A549 (cell line): ENCODE results near the gene KCNG3. TPM values are rescaled to one million over a fixed set of nuclear protein-coding genes. Genes with fewer than 3 reads are reported as not detected.
A peak's percentile ranks its signal among the peaks of the same experiment; 100 is the strongest.

ENCODE experiments used
- ATAC-seq, 2 experiments: fragments of 200-7000 bp in 1 of 2; fragments of >200 bp in 1 of 2; cut with Nextera tagmentation in 1 of 2; cut with Tn5 transposase in 1 of 2; 3 replicates each; pipeline versions ENCODE4 v1.8.0 to v1.9.1; 2018 to 2020; ENCODE audit warnings: mild to moderate bottlenecking in 1 of 2, moderate library complexity in 1 of 2
- CTCF ChIA-PET: fragments of 300-600 bp; sonication (Branson Sonifier 250); formaldehyde crosslinking; extraction: SDS; loops from one replicate; lab custom pipeline; 2021; ENCODE audit warnings: antibody characterized with exemption, inconsistent platforms; lab: Yijun Ruan, JAX
- POLR2A ChIA-PET: fragments of 350-600 bp; formaldehyde crosslinking; extraction: SDS; loops from one replicate; lab custom pipeline; 2021; ENCODE audit warnings: antibody characterized with exemption, inconsistent platforms; lab: Yijun Ruan, JAX
- DNase-seq, 2 experiments: peaks; one replicate each; pipeline versions ENCODE4 v3.0.0 to v3.0.0-alpha.2; 2011 to 2016; ENCODE audit warnings: low read depth in 1 of 2, low spot score in 1 of 2
- FAIRE-seq: peaks from 2 replicates; lab custom pipeline; 2011; peaks lifted over from hg19 to GRCh38; lab: Jason Lieb, UNC
- H3K27ac ChIP-seq, 2 experiments: fragments of >200 bp; sonication (Bioruptor Twin); formaldehyde crosslinking; 3 replicates each; pipeline ENCODE4 v1.5.1; 2016 to 2017
- H3K4me1 ChIP-seq: fragments of >200 bp; sonication (Bioruptor Twin); formaldehyde crosslinking; 3 replicates; pipeline ENCODE4 v1.6.1; 2016
- H3K4me2 ChIP-seq: fragments of >200 bp; sonication (Bioruptor Twin); formaldehyde crosslinking; 3 replicates; pipeline ENCODE4 v1.6.1; 2016
- H3K4me3 ChIP-seq: fragments of >200 bp; sonication (Bioruptor Twin); formaldehyde crosslinking; 3 replicates; pipeline ENCODE4 v1.5.1; 2016
- H3K9me3 ChIP-seq: fragments of >200 bp; sonication (Bioruptor Twin); formaldehyde crosslinking; 3 replicates; pipeline ENCODE4 v1.6.1; 2016
- CBX2 ChIP-seq: fragments of 200-600 bp; sonication (generic); IDR thresholded peaks from 2 replicates; pipeline ENCODE4 v1.6.1; 2016; ENCODE audit warnings: low read depth, mild to moderate bottlenecking, borderline replicate concordance
- CHD4 ChIP-seq: fragments of 200-600 bp; sonication (generic); IDR thresholded peaks from 2 replicates; pipeline ENCODE4 v1.6.1; 2016; ENCODE audit warnings: antibody characterized with exemption, mild to moderate bottlenecking, borderline replicate concordance
- EP300 ChIP-seq, 2 experiments: fragments of >200 bp; sonication (Bioruptor Twin); formaldehyde crosslinking; IDR thresholded peaks; 2 replicates in 1 of 2; 3 replicates in 1 of 2; pipeline ENCODE4 v1.6.1; 2016 to 2017
- FOSB ChIP-seq: fragments of 250-450 bp; sonication (Bioruptor Pico); IDR thresholded peaks from 2 replicates; pipeline ENCODE4 v1.5.0; 2020; ENCODE audit warnings: mild to moderate bottlenecking, moderate library complexity
- FOXS1 ChIP-seq: fragments of 250-450 bp; sonication (Bioruptor Pico); IDR thresholded peaks from 2 replicates; pipeline ENCODE4 v1.5.0; 2020; ENCODE audit warnings: mild to moderate bottlenecking, moderate library complexity
- MAFK ChIP-seq: fragments of 450-650 bp; IDR thresholded peaks from 2 replicates; pipeline ENCODE4 v1.6.1; 2014; ENCODE audit not compliant: partially characterized antibody
- MAZ ChIP-seq: fragments of 150-350 bp; IDR thresholded peaks from 2 replicates; pipeline ENCODE4 v1.6.1; 2014; ENCODE audit warnings: antibody characterized with exemption, low read depth, low read length, borderline replicate concordance
- NFE2L2 ChIP-seq: fragments of 150-350 bp; conservative IDR thresholded peaks from 2 replicates; pipeline ENCODE4 v1.6.1; 2014; ENCODE audit warnings: low read length
- PHF8 ChIP-seq: fragments of 200-600 bp; sonication (generic); IDR thresholded peaks from 2 replicates; pipeline ENCODE4 v1.6.1; 2016; ENCODE audit warnings: low read depth, mild to moderate bottlenecking, antibody characterized with exemption, moderate library complexity, borderline replicate concordance
- POLR2A ChIP-seq: IDR thresholded peaks from 2 replicates; pipeline ENCODE4 v1.6.1; 2012; ENCODE audit warnings: mild to moderate bottlenecking, low read length
- RAD21 ChIP-seq, 2 experiments: fragments of >200 bp in 1 of 2; sonication (Bioruptor Twin) in 1 of 2; formaldehyde crosslinking in 1 of 2; IDR thresholded peaks in 1 of 2; conservative IDR thresholded peaks in 1 of 2; 2 replicates in 1 of 2; 3 replicates in 1 of 2; pipeline ENCODE4 v1.6.1; 2012 to 2018; ENCODE audit warnings: inconsistent platforms in 1 of 2
- RCOR1 ChIP-seq: fragments of 150-350 bp; IDR thresholded peaks from 2 replicates; pipeline ENCODE4 v1.6.1; 2014; ENCODE audit warnings: antibody characterized with exemption, low read length, low read depth
- ZC3H11A ChIP-seq: fragments of 450-650 bp; IDR thresholded peaks from 2 replicates; pipeline ENCODE4 v1.6.1; 2014; ENCODE audit warnings: antibody characterized with exemption, mild to moderate bottlenecking
- ZNF302 ChIP-seq: fragments of 250-450 bp; sonication (Bioruptor Pico); IDR thresholded peaks from 2 replicates; pipeline ENCODE4 v1.9.0; 2021; ENCODE audit warnings: inconsistent platforms, mild to moderate bottlenecking, moderate library complexity
- WGBS: methylation state at CpG from one replicate; pipeline ENCODE4 v1.1.6; 2017; ENCODE audit errors: missing lambda C conversion rate; 5-methylcytosine and 5-hydroxymethylcytosine counted together
- polyA plus RNA-seq, 4 experiments: library from polyadenylated mRNA; depleted of rRNA in 3 of 4; stranded (reverse); fragments of >200 nt; fragmentation: RNase III in 1 of 4; extraction: RNeasy Plus Mini Kit Qiagen cat#74134 plus additional on column Dnase treatment in 1 of 4; gene quantifications; 2 replicates in 3 of 4; 3 replicates in 1 of 4; pipeline ENCODE4 v1.2.3, GENCODE V29; 2011 to 2017
- TF ChIP-seq, protein P1 (sequence below): IDR thresholded peaks from 2 replicates; pipeline ENCODE4 v1.6.1; 2012
- TF ChIP-seq, protein P2 (sequence below): fragments of 450-650 bp; IDR thresholded peaks from 2 replicates; pipeline ENCODE4 v1.6.1; 2014; ENCODE audit warnings: antibody characterized with exemption
- TF ChIP-seq, protein P3 (sequence below): IDR thresholded peaks from 2 replicates; pipeline ENCODE4 v1.6.1; 2012
- TF ChIP-seq, protein P4 (sequence below): fragments of 150-350 bp; IDR thresholded peaks from 2 replicates; pipeline ENCODE4 v1.6.1; 2014; ENCODE audit warnings: low read depth, mild to moderate bottlenecking, low read length
- TF ChIP-seq, protein P5 (sequence below): fragments of 250-450 bp; sonication (Bioruptor Pico); IDR thresholded peaks from 2 replicates; pipeline ENCODE4 v1.5.0; 2021; ENCODE audit warnings: mild to moderate bottlenecking, moderate library complexity, borderline replicate concordance

KCNG3 gene
- polyA plus RNA-seq, 2 of the 4 experiments (the other 2 are of a cell fraction), result 0.67 to 0.70 TPM

DNA sequence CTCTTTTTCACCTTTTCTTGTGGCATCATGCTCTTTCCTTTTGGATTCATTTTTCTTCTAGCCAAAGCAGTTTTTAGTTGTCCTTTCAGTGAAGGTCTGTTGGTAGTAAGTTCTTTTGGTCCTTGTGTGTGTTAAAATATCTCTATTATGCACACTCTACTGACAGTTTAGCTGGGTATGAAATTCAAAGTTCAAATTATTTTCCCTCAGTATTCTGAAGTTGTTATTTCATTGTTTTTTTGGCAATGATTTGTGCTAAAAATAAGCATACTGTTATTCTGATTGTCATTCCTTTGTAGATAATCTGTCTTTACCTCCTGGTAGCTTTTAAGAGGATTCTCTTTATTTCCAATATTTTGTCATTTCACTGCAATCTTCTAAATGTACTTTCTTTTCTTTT is 79.6 kb downstream of the KCNG3 start (continued):
- TF ChIP-seq, protein P1, sequence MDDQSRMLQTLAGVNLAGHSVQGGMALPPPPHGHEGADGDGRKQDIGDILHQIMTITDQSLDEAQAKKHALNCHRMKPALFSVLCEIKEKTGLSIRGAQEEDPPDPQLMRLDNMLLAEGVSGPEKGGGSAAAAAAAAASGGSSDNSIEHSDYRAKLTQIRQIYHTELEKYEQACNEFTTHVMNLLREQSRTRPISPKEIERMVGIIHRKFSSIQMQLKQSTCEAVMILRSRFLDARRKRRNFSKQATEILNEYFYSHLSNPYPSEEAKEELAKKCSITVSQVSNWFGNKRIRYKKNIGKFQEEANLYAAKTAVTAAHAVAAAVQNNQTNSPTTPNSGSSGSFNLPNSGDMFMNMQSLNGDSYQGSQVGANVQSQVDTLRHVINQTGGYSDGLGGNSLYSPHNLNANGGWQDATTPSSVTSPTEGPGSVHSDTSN, result no peak
- no peak for TF ChIP-seq RCOR1
- TF ChIP-seq, protein P2, sequence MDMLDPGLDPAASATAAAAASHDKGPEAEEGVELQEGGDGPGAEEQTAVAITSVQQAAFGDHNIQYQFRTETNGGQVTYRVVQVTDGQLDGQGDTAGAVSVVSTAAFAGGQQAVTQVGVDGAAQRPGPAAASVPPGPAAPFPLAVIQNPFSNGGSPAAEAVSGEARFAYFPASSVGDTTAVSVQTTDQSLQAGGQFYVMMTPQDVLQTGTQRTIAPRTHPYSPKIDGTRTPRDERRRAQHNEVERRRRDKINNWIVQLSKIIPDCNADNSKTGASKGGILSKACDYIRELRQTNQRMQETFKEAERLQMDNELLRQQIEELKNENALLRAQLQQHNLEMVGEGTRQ, result no peak

DNA sequence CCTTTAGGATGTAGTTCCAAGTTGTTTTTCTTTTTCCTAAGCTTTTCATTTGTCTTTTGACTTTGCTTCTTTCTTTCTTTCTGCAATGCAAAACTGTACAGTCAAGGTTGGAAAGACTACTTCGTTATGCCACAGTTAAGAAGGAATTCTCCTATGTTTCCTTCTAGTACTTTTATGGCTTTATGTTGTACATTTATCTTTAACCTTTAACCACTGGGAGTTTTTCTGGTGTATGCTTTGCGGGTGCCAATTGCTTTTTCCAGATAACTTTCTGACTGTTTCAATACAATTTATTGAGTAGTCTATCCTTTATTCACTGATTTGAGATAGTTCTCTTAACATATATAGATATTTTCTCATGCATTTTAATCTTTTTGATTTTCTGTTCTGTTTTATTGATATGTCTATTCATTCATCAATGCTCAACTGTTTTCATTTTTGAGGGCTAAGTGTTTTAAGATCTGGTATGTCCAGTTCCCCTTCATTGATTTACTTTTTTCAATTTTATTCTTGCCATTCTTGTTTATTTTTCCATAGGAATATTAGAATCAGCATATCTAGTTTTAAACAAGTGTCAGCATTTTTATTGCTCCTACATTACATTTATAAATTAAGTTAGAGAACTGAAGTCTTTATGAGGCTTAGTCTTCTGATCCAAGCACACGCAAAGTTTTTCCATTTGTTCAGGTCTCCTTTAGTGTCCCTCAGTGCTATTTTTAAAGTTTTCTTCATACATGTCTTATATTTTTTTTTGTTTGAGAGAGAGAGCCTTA is 82.9 kb downstream of the KCNG3 start:
- Histone ChIP-seq H3K4me3 (no peak overlapping the region), H3K27ac (no peak overlapping the region)
- POLR2A ChIA-PET, result no interaction called here
- ATAC-seq, result no peak
- 72% methylated on average over 3 of the region's 3 CpGs for WGBS
- peak; percentile 83 for TF ChIP-seq MAFK
- no peak for TF ChIP-seq RCOR1
- TF ChIP-seq, all 56 proteins: peak for 1
- peaks cover 25% of the 10 kb centered on the region for H3K9me3 ChIP-seq
- no peak overlapping the region for H3K4me2 ChIP-seq
- no peaks in the 10 kb centered on the region for H3K4me1 ChIP-seq
- no peak for DNase-seq
- FAIRE-seq, result no peak
- CTCF ChIA-PET, result interaction anchor here (1.3 kb wide), 1 partner anchor 19 kb away, joined by 3 read pairs; no protein-coding TSS in a partner anchor

DNA sequence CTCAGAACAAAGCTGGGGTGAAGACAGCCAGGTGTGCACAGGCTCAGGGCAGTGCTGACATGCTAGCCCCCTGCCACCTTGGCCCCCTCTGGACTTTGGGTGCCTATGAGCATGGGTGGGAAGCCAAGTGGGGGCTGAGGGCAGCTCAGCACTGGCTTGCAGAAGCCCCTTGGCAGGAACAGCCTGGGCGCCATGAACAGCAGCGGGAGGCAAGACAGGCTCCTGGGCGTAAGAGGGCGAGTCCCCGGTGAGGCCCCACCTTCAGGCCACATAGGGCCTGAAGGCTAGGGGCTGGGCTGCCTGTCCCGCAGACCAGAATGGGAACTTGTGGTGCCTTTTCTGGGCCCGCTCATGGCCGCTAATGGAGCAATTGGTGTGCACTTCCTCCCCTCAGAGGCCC is 85.8 kb downstream of the KCNG3 start:
- Histone ChIP-seq H3K27ac (no peak overlapping the region), H3K9me3 (0 out of 3 replicates have a peak, but pooled peaks cover under 1% of the 10 kb centered on the region), H3K4me3 (no peak overlapping the region), H3K4me2 (no peak overlapping the region), H3K4me1 (no peaks in the 10 kb centered on the region)
- ATAC-seq, result no peak
- 91% methylated on average over 4 of the region's 8 CpGs for WGBS
- TF ChIP-seq, protein P3, sequence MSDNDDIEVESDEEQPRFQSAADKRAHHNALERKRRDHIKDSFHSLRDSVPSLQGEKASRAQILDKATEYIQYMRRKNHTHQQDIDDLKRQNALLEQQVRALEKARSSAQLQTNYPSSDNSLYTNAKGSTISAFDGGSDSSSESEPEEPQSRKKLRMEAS, result no peak
- TF ChIP-seq, protein P4, sequence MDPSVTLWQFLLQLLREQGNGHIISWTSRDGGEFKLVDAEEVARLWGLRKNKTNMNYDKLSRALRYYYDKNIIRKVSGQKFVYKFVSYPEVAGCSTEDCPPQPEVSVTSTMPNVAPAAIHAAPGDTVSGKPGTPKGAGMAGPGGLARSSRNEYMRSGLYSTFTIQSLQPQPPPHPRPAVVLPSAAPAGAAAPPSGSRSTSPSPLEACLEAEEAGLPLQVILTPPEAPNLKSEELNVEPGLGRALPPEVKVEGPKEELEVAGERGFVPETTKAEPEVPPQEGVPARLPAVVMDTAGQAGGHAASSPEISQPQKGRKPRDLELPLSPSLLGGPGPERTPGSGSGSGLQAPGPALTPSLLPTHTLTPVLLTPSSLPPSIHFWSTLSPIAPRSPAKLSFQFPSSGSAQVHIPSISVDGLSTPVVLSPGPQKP, result no peak
- TF ChIP-seq ZC3H11A (no peak), PHF8 (no peak), FOSB (CRISPR knock-in tag) (no peak), CBX2 (no peak), ZNF302 (CRISPR knock-in tag) (no peak), FOXS1 (no peak), CHD4 (no peak), MAZ (no peak), NFE2L2 (no peak), POLR2A (no peak), EP300 (IDR thresholded peaks at IDR 0.05) (no peak), RAD21 (conservative IDR thresholded peaks at IDR 0.05 in 1 of 2, IDR thresholded peaks at IDR 0.05 in 1 of 2) (no peak)
- TF ChIP-seq, protein P1, result no peak
- TF ChIP-seq, protein P5, sequence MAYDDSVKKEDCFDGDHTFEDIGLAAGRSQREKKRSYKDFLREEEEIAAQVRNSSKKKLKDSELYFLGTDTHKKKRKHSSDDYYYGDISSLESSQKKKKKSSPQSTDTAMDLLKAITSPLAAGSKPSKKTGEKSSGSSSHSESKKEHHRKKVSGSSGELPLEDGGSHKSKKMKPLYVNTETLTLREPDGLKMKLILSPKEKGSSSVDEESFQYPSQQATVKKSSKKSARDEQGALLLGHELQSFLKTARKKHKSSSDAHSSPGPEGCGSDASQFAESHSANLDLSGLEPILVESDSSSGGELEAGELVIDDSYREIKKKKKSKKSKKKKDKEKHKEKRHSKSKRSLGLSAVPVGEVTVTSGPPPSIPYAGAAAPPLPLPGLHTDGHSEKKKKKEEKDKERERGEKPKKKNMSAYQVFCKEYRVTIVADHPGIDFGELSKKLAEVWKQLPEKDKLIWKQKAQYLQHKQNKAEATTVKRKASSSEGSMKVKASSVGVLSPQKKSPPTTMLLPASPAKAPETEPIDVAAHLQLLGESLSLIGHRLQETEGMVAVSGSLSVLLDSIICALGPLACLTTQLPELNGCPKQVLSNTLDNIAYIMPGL (CRISPR knock-in tag), result no peak
- no peak for FAIRE-seq
- DNase-seq, result no peak
- ChIA-PET CTCF (interaction anchor here (1.1 to 1.2 kb wide), 2 partner anchors 23 to 821 kb away, joined by 3 to 5 read pairs; no protein-coding TSS in a partner anchor), POLR2A (no interaction called here)
